Gastroesophageal sphincter (tissue), 4 donors: ENCODE results near the gene IL7R. TPM values are rescaled to one million over a fixed set of nuclear protein-coding genes. Genes with fewer than 3 reads are reported as not detected.
A peak's percentile ranks its signal among the peaks of the same experiment; 100 is the strongest.

ENCODE experiments used
- ATAC-seq: fragments of 150-250 bp; one replicate; pipeline ENCODE4 v1.9.1; 2016; ENCODE audit warnings: mild to moderate bottlenecking, moderate library complexity
- H3K27ac ChIP-seq, 4 donors: fragments of 200-600 bp; sonication (generic) in 3 of 4; 1 replicate in 3 of 4; 2 replicates in 1 of 4; pipeline ENCODE4 v1.5.1; 2016 to 2019
- H3K27me3 ChIP-seq: fragments of 200-600 bp; sonication (generic); one replicate; pipeline ENCODE4 v1.5.1; 2019
- H3K36me3 ChIP-seq, 2 donors: fragments of 200-600 bp; sonication (generic); one replicate each; pipeline ENCODE4 v1.5.1; 2019; ENCODE audit warnings: control low read depth in 1 of 2
- H3K4me1 ChIP-seq, 3 donors: fragments of 200-600 bp; sonication (generic); 1 replicate in 2 of 3; 2 replicates in 1 of 3; pipeline ENCODE4 v1.5.1; 2016 to 2019; ENCODE audit warnings: control low read depth in 2 of 3
- H3K4me3 ChIP-seq, 2 donors: fragments of 200-600 bp; sonication (generic); one replicate each; pipeline ENCODE4 v1.5.1; 2019; ENCODE audit warnings: mild to moderate bottlenecking in 1 of 2, moderate library complexity in 1 of 2
- H3K9me3 ChIP-seq, 3 donors: fragments of 200-600 bp; sonication (generic); one replicate each; pipeline ENCODE4 v1.5.1; 2017 to 2019; ENCODE audit warnings: control low read depth in 2 of 3
- EP300 ChIP-seq: sonication (generic); formaldehyde crosslinking; IDR thresholded peaks from one replicate; pipeline ENCODE4 v1.6.1; 2017; ENCODE audit warnings: antibody characterized with exemption, mild to moderate bottlenecking
- POLR2A ChIP-seq, 2 donors: fragments of 450-650 bp; IDR thresholded peaks; one replicate each; pipeline ENCODE4 v1.6.1; 2017; ENCODE audit warnings: antibody characterized with exemption in 2 of 2, mild to moderate bottlenecking in 2 of 2, moderate library complexity in 1 of 2
- POLR2AphosphoS5 ChIP-seq: sonication (generic); formaldehyde crosslinking; IDR thresholded peaks from one replicate; pipeline ENCODE4 v1.6.1; 2017; ENCODE audit warnings: antibody characterized with exemption
- WGBS, 2 donors: methylation state at CpG; one replicate each; pipeline ENCODE4 v1.1.5; 2018; ENCODE audit warnings: low coverage in 1 of 2; 5-methylcytosine and 5-hydroxymethylcytosine counted together
- total RNA-seq, 4 donors: library from RNA; depleted of rRNA; stranded (reverse); fragments of >200 nt; gene quantifications; one replicate each; pipeline ENCODE4 v1.1.0, GENCODE V29; 2016
- TF ChIP-seq, protein P1 (sequence below), 4 experiments: fragments of 200-600 bp in 2 of 4; fragments of 450-650 bp in 2 of 4; sonication (generic) in 1 of 4; IDR thresholded peaks; one replicate each; pipeline ENCODE4 v1.5.1; 2017 to 2019; ENCODE audit warnings: antibody characterized with exemption in 4 of 4, mild to moderate bottlenecking in 2 of 4, moderate library complexity in 2 of 4

The IL7R gene
- total RNA-seq, 4 donors from 2014 or later = 1.1 to 10.1 (median 4.0) TPM

DNA sequence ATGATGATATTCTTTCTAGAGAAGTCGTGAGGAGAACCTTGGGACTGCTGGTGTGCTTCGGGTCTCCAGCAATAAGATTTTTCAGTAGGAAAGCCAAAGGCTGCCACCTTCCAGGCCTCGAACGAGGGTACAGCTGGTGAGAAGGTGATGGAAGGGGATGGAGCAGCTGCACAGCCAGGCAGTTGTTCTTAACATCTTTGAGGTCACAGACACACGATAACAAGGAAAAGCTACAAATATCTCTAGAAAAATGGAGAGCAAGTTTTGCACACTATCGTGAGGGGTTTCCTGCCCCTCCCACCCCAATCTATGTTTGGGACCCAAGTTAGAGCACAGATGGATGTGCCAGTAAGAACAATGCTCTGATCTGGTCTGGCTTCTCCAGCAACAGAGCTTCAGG, 6.8 kb upstream of the IL7R start:
- no peaks in the 10 kb centered on the region for H3K27me3 ChIP-seq
- peaks cover 0 to 19% (median 0%) of the 10 kb centered on the region in 3 donors for H3K4me1 ChIP-seq
- TF ChIP-seq POLR2AphosphoS5 = no peak
- TF ChIP-seq POLR2A (IDR thresholded peaks at IDR 0.05) = no peak
- TF ChIP-seq EP300 = no peak
- TF ChIP-seq, protein P1, sequence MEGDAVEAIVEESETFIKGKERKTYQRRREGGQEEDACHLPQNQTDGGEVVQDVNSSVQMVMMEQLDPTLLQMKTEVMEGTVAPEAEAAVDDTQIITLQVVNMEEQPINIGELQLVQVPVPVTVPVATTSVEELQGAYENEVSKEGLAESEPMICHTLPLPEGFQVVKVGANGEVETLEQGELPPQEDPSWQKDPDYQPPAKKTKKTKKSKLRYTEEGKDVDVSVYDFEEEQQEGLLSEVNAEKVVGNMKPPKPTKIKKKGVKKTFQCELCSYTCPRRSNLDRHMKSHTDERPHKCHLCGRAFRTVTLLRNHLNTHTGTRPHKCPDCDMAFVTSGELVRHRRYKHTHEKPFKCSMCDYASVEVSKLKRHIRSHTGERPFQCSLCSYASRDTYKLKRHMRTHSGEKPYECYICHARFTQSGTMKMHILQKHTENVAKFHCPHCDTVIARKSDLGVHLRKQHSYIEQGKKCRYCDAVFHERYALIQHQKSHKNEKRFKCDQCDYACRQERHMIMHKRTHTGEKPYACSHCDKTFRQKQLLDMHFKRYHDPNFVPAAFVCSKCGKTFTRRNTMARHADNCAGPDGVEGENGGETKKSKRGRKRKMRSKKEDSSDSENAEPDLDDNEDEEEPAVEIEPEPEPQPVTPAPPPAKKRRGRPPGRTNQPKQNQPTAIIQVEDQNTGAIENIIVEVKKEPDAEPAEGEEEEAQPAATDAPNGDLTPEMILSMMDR (IDR thresholded peaks at IDR 0.05) = no peak
- H3K4me3 ChIP-seq = no peak overlapping the region
- H3K36me3 ChIP-seq = no peaks in the 10 kb centered on the region
- peaks cover 0 to 10% (median 0%) of the 10 kb centered on the region in 3 donors for H3K9me3 ChIP-seq
- WGBS, 2 donors = 76% methylated on average over 2 to 3 of the region's 6 CpGs
- ATAC-seq = no peak
- no peak overlapping the region for H3K27ac ChIP-seq

DNA sequence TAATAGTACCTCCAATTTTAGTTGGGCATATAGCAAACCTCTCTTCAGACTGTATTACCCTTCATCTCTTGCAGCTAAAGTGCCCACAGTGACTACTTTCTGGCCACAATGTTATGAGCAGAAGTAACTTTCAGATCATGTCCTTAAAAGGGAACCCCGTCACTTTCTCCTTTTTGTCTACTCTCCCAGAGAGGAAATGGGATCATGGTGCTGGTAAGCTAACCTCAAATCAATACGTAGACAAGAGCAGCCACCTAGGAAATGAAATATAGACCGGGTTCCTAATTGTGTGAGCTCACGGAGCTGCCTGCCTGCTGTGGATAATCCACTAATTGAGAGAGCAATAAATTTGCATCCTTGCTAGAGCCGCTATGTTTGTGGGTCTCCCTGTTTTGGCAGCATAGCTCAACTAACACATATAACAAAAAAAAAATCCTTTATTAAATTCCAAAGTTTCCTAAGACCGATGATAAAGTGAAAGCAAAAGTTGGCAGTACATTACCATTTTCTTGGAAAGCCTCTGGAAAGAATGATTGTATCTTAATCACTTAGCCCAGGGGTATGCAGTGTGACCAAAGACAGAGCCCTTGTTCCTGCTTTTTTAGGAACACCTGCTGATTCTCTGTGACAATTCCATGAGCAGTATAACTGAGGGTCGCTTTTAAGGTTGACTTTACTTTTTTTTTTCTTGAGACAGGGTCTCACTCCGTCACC, 5.6 kb upstream of the IL7R start:
- Histone ChIP-seq H3K27ac (no peak overlapping the region), H3K27me3 (no peaks in the 10 kb centered on the region), H3K4me3 (peak overlapping the region; percentile 27 to 30), H3K4me1 (peaks cover 0 to 19% (median 0%) of the 10 kb centered on the region in 3 donors), H3K36me3 (no peaks in the 10 kb centered on the region), H3K9me3 (no peaks in the 10 kb centered on the region)
- TF ChIP-seq EP300 (no peak), POLR2A (IDR thresholded peaks at IDR 0.05) (no peak), POLR2AphosphoS5 (no peak)
- TF ChIP-seq, protein P1 (IDR thresholded peaks at IDR 0.05) = no peak
- ATAC-seq = no peak
- 28 to 32% methylated on average over 6 to 8 of the region's 8 CpGs for WGBS, 2 donors

DNA sequence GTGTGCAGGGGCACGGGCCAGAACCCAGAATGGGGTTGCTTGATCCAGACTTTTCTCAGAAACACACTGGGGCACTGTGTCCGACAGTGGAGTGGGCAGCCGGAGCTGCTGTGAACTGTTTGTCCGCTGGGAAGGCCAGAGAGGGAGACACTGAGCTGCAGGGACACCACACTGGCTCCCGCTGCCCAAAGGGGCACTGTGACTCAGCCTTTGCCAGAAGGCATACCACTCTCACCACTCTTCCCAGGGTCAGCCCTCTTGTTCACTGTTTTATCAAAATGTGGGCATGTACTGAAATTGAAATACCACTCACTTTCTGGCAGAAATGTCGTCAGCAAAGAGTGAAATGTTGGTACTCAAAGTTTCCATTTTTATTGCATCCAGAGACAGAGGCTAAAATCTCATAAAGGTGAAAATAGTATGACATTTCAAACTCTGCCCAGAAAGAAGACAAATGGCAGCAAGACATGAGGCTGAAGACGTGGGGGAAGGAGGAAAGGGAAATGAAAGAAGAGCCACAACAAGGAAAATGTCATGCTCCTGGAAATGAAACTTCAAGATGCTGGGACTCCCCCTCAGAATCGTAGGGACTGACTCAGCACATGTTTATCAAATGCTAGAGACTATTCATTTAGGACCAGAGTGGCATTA, 4.5 kb upstream of the IL7R start:
- H3K36me3 ChIP-seq = no peaks in the 10 kb centered on the region
- WGBS, 2 donors = 40 to 47% methylated on average over 3 of the region's 8 CpGs
- ATAC-seq = no peak
- no peak overlapping the region for H3K27ac ChIP-seq
- H3K4me3 ChIP-seq = no peak overlapping the region
- TF ChIP-seq, protein P1 (IDR thresholded peaks at IDR 0.05) = no peak
- TF ChIP-seq EP300 (no peak), POLR2A (IDR thresholded peaks at IDR 0.05) (no peak), POLR2AphosphoS5 (no peak)
- no peaks in the 10 kb centered on the region for H3K9me3 ChIP-seq
- H3K27me3 ChIP-seq = no peaks in the 10 kb centered on the region
- peaks cover 0 to 19% (median 0%) of the 10 kb centered on the region in 3 donors for H3K4me1 ChIP-seq

DNA sequence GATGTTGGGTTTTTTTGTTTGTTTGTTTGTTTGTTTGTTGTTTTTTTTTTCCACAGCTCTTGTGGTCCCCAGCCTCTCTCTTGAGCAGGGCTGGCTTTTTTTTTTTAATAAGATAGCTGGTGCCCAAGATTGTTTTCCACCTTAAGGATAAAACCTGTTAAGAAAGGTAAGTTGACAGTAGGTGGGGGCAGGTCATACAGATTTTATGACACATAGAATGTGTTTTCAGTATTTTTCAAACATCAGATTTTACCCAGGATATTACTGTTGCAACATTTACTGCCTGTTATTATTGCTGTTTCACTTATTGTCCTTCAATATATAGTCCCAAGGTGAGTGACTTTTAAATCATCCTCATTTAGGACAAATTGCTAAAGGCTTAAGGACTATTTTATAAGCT, 3.9 kb upstream of the IL7R start:
- Histone ChIP-seq H3K27me3 (no peaks in the 10 kb centered on the region), H3K36me3 (no peaks in the 10 kb centered on the region), H3K4me3 (no peak overlapping the region), H3K4me1 (peaks cover 0 to 19% (median 0%) of the 10 kb centered on the region in 3 donors), H3K27ac (no peak overlapping the region), H3K9me3 (no peaks in the 10 kb centered on the region)
- TF ChIP-seq EP300 = no peak
- ATAC-seq = no peak

DNA sequence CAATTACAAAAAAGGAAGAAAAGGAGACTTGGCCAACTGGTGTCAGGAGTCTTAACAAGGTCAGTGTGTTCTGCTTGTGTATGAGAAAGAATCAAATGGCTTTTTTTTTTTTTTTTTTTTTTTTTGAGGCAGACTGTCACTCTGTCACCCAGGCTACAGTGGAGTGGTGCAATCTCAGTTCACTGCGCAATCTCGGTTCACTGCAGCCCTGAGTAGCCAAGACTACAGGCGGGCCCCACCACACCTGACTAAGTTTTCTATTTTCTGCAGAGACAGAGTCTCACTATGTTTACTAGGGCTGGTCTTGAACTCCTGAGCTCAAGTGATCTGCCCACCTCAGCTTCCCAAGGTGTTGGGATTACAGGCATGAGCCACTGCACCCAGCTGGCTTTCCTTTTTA, 3.1 kb upstream of the IL7R start:
- H3K27ac ChIP-seq = no peak overlapping the region
- H3K4me1 ChIP-seq = peaks cover 0 to 19% (median 0%) of the 10 kb centered on the region in 3 donors
- ATAC-seq = peak; percentile 11
- H3K9me3 ChIP-seq = no peaks in the 10 kb centered on the region
- TF ChIP-seq POLR2A (IDR thresholded peaks at IDR 0.05) (no peak), EP300 (no peak), POLR2AphosphoS5 (no peak)
- TF ChIP-seq, protein P1 (IDR thresholded peaks at IDR 0.05) = no peak
- WGBS, 2 donors = no CpG with 5 or more reads among the region's 3 CpGs
- no peak overlapping the region for H3K4me3 ChIP-seq
- H3K27me3 ChIP-seq = no peaks in the 10 kb centered on the region
- no peaks in the 10 kb centered on the region for H3K36me3 ChIP-seq
